PFSK-1 (cell line): ENCODE measurements around the gene CD1D.

ENCODE experiments used
- FOXP2 ChIP-seq: optimal IDR thresholded peaks from 2 replicates; pipeline ENCODE3; 2011; ENCODE audit warnings: borderline replicate concordance, control low read depth, inconsistent platforms; ENCODE audit not compliant: insufficient read depth; ENCODE audit errors: extremely low read length, extremely low read depth
- POLR2AphosphoS5 ChIP-seq: IDR thresholded peaks from 2 replicates; pipeline ENCODE4 v1.6.1; 2012; ENCODE audit warnings: low read depth, mild to moderate bottlenecking, control low read depth, low read length, moderate library complexity
- TAF1 ChIP-seq: IDR thresholded peaks from 2 replicates; pipeline ENCODE4 v1.6.1; 2012; ENCODE audit warnings: low read length, control low read depth, borderline replicate concordance; ENCODE audit not compliant: insufficient read depth
- TF ChIP-seq, protein P1 (sequence below), 2 experiments: IDR thresholded peaks; 2 replicates each; pipeline versions ENCODE4 v1.6.1 to v1.8.0; 2011 to 2012; ENCODE audit warnings: low read depth in 2 of 2, low read length in 2 of 2, control low read depth in 1 of 2, inconsistent platforms in 1 of 2, mild to moderate bottlenecking in 1 of 2, moderate library complexity in 1 of 2; ENCODE audit not compliant: insufficient read depth in 1 of 2

GRCh38 chr1:158186180-158186579, 5.5 kb downstream of the CD1D start:
- TF ChIP-seq POLR2AphosphoS5: no peak
- TF ChIP-seq, protein P1, sequence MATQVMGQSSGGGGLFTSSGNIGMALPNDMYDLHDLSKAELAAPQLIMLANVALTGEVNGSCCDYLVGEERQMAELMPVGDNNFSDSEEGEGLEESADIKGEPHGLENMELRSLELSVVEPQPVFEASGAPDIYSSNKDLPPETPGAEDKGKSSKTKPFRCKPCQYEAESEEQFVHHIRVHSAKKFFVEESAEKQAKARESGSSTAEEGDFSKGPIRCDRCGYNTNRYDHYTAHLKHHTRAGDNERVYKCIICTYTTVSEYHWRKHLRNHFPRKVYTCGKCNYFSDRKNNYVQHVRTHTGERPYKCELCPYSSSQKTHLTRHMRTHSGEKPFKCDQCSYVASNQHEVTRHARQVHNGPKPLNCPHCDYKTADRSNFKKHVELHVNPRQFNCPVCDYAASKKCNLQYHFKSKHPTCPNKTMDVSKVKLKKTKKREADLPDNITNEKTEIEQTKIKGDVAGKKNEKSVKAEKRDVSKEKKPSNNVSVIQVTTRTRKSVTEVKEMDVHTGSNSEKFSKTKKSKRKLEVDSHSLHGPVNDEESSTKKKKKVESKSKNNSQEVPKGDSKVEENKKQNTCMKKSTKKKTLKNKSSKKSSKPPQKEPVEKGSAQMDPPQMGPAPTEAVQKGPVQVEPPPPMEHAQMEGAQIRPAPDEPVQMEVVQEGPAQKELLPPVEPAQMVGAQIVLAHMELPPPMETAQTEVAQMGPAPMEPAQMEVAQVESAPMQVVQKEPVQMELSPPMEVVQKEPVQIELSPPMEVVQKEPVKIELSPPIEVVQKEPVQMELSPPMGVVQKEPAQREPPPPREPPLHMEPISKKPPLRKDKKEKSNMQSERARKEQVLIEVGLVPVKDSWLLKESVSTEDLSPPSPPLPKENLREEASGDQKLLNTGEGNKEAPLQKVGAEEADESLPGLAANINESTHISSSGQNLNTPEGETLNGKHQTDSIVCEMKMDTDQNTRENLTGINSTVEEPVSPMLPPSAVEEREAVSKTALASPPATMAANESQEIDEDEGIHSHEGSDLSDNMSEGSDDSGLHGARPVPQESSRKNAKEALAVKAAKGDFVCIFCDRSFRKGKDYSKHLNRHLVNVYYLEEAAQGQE (IDR thresholded peaks at IDR 0.05; ENCODE audit: insufficient read depth in 1 of 2, low read depth in 2 of 2, low read length in 2 of 2): no peak
- TF ChIP-seq TAF1: no peak
- no peak for TF ChIP-seq FOXP2
